ENCODE data around the gene DLST.

DLST gene

DNA sequence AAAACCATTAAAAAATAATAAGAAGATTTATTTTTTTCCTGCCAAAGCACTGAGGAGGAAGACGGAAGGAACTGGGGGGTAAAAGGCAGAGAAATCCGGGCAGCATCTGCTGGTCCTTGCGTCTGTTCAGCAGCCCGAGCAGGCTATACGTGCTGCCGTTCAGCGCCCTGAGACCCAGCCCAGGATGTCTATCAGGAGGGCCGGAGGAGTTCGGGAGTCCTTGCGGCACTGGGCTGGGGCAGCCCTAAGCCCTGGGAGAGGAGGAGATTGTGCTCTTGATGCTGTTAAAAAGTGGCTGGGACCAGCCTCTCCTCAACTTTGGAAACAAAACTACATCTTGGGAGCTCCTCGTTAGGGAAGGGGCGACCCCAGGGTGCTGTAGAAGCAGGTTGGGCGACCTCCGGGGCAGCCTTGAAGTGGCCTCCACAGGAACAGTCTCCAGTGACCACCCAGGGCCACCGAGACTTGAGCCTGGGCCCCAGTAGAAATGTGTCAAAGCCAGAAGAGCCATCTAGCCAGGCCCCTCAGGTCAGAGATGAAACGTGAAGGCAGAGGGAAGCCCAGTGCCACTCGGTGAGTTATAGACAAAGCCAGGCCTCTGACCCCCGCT is 59.3 kb downstream of the DLST start:
- no peak for DNase-seq (ENCODE audit: low read depth)

GRCh38 chr14:74941676-74942097 is 60.0 kb downstream of the DLST start:
- peak; percentile 33 for DNase-seq (ENCODE audit: low read depth)

DNA sequence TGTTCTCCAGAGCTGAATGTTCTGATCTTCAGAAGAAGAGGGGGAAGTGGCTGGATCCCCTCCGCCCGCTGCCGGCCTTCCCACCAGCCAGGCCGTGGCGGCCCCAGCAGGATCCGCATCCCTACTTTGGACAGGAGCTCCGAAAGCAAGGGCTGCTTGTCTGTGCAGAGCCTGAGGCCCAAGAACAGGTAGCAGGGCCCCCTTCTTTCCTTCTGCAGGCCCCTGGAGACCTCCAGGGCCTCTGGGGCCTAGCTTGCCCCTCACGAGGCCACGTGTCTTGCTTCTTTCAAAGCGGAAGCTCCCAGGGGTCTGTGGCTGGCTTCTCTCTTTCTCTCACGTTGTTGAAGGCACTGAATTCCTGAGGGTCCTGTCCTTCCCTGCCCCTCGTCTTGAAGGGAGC is 60.5 kb downstream of the DLST start:
- DNase-seq (ENCODE audit: low read depth): no peak

DNA sequence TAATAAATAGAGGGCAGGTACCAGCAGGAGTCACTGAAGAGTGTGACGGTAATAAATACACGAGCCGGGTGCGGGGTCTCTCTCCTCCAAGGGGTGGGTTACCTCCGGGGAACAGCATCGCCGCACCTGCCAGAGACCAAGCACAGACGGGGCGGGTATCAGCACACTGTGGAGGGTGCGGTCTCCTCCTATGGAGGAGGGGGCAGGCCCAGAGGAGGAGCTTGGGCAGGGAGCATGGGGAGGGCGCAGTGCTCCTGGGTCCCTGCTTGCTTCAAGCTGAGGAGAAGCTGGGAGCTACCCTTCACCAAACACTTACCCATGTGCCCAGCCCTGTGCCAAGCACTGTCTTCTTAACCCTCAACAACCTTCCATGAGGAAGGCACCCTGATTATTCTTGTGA is 60.9 kb downstream of the DLST start:
- DNase-seq (ENCODE audit: low read depth): no peak

DNA sequence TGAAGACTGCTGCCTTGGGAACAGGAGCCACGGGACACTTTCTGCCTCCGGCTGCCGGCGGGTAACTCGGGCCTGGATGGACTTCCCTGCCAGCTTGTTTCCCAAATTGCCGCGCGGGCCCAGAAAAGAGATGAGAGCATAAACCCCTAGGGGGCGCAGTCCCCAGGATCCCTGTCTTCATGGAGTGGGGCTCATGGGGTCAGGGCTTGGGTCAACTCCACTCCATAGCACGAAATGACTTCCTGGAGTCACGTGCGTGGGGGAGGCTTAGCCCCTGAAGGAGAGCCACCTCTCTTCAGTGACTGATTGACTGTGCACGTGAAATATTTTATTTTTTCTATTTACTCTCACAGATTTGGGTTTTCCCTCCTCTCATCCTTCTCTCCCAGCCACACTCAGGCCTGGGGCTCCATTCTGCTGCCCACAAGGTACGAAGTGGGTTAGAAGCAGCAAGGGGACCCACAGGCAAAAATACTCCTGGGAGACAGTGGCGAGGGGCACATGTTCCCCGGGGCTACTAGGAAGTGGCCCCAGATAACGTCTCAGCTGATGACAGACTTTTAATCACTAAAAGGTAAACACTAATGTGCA is 63.6 kb downstream of the DLST start:
- no peak for DNase-seq (ENCODE audit: low read depth)

GRCh38 chr14:74945852-74946658 is 64.3 kb downstream of the DLST start:
- peak; percentile 61 for DNase-seq (ENCODE audit: low read depth)

- no peak for DNase-seq (ENCODE audit: low read depth)
These were observed 65.1 kb downstream of the DLST start for GRCh38 chr14:74946659-74947281.

DNA sequence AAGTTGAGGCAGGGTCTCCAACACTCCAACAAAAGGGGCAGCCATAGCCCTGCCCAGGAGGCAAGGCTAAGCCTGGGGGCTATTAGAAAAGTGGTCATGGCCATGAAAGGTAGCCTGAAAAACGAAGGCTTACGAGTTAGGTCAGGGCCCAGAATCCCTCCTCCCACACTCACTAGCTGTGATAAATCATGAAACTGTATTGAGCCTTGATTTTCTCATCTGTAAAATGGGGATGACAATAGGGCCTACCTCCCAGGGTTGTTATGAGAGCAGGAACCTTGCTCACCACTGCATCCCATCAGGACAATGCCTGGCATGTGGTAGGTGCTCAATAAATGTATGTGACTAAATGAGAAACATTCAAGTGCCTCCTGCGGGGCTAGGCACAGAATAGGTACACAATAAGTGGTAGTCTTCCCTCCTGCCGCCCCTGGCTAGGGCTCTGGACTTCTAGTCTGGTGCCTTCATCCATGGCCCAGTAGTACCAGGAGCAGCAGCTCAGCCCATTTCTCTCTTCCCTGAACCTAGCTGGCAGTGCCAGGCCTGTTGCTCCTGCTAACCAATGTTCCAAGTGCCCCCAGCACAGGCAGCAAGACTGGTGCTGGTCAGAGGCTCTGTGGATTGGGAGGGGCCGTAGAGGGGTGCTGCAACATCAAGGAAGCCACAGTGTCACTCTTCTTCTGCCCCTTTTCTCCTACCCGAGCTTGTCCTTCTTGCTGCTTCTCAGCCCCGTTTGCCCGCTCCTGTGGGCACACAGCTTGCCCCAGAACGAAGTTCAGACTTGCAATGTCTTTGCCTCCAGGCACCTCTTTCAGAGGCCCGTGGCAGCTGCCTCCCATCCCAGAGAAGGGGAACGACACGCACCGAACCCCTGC is 65.9 kb downstream of the DLST start:
- DNase-seq (ENCODE audit: low read depth): no peak

GRCh38 chr14:74948228-74949175 is 66.8 kb downstream of the DLST start:
- DNase-seq (ENCODE audit: low read depth): no peak

DNA sequence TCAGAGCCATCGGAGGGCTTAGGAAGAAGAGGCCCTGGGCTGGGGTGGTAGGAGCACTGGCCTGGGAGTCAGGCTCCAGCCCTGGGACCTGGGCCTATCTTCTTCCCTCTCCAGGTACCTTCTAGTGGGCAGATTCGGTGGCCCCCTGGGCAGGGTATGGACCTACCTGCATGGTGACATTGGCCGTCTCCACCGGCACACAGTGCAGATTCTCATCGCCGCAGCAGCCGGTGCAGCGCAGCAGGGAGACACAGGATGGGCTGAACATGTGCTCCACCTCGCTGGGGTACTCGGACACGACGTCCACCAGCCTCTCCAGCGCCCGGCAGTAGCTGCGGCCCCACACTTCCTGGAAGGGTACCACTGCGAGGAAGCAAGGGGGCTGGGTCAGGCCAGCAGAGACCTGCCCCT is 67.5 kb downstream of the DLST start:
- DNase-seq (ENCODE audit: low read depth): no peak

DNA sequence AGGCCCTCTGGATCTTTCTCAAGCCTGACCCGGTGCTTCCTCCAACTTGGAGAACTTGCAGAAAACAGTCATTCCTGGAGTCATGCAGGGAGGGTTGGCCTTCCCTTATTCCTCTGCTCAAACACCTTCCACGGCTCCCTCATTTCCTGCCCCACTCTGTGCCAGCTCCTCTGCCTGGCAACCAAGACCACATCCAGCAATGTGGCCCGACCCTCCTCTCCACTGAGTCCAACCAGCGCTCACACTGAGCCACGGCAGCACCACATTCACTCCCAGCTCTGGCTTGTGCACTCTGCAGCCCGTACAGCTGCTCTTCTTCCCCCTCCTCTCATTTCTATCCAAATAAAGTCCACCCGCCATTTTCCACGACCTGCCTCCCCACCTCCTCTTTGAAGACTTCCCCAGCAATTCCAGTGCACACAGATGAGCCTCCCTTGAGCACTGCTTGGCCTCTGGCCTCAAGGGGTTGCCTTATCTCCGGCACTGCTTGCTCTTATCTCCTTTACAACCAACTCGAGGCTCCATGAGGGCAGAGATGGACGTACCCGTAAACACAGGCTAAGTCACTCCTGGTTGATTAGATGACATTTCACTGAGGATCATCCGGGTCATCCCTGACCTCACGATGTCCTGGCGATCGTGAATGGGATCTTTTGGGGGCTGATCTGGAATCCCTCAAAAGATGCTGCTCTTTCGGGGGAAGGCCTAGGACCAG is 68.3 kb downstream of the DLST start:
- no peak for DNase-seq (ENCODE audit: low read depth)

- DNase-seq (ENCODE audit: low read depth): no peak
These were observed 69.2 kb downstream of the DLST start for GRCh38 chr14:74950795-74951442.

DNA sequence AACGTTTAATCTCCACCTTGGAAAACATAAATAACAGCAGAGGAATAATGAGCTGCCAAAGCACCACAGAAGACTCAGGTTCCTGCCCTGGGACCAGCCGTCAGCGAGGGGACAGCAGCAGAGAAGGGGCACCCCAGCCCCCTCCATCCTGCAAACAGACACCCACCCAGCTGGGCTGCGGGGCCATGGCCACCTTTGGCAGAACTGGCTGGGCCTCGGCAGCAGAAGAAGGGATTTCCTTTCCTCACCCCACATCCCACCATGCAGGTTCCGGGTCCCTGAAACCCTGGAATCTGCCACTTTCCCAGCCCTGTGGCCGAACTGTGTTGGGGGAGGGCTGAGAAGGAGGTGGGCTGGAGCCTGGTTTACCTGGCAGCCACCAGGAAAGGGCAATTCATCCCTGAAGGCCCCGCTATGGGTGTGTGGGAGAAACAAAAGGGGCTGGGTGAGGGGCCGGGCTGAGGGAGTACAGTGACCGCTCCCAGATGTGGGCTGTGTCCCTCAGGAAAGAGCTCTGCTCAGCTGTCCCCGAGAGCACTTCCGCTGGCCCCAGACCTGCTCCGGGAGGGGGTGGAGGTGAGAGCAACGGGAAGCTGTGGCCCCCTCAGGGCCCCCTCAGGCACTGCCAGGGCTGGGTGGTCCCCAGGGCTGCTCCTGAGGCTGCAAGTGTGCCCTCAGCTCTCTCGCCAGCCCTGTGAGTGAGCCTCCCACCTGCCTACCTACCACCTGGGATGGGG is 69.9 kb downstream of the DLST start:
- no peak for DNase-seq (ENCODE audit: low read depth)

- no peak for DNase-seq (ENCODE audit: low read depth)
These were observed 70.5 kb downstream of the DLST start for GRCh38 chr14:74952180-74952665.

DNA sequence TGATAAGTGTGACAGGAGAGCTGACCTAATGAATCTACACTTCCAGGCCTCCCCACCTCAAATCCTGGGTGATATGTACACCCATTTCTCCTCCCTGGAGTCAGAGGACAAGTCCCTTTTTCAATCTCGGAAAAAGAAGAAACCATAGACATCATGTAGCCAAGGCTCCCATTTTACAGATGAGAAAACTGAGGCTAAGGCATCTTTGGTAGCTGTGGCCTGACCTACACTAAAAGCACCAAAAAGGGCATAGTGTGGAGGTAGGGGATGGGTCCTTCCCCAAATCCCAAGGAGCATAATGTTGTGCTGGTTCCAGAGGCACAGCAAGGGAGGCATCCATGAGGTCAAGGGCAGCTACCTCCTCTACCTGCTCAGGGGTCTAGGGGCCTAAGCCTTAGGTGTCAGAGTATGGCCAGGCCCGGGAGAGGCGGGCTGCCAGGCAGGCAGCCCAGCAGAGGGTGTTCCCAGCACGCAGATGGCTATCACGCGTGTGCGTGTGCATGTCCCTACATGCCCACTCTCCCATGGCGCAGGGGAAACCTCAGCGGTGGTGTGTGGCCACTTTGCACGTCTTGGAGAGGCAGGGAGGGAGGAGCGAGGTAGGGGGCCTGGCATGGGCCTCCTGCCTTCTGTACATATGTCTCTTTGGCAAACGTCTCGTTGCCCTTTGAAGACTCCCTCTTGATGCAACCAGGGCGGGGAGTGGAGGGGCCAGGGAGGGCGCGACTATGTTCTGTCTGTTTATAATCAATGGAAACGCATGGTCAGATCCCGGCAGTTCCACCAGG is 71.2 kb downstream of the DLST start:
- no peak for DNase-seq (ENCODE audit: low read depth)
